SK-N-MC (cell line): ENCODE data around the gene RUNX1.

Experiments
- EZH2 ChIP-seq: fragments of 200-600 bp; sonication (generic); IDR thresholded peaks from one replicate; pipeline ENCODE4 v1.6.1; 2017; ENCODE audit warnings: antibody characterized with exemption
- FOXP2 ChIP-seq: optimal IDR thresholded peaks from 2 replicates; pipeline ENCODE3; 2011; ENCODE audit warnings: mild to moderate bottlenecking, moderate library complexity; ENCODE audit not compliant: insufficient read depth; ENCODE audit errors: extremely low read length, control extremely low read depth
- POLR2AphosphoS5 ChIP-seq: IDR thresholded peaks from 2 replicates; pipeline ENCODE4 v1.6.1; 2012; ENCODE audit warnings: mild to moderate bottlenecking, low read depth, low read length, borderline replicate concordance

GRCh38 chr21:34825101-34825500, 224.0 kb downstream of the RUNX1 start:
- TF ChIP-seq EZH2 (no peak), POLR2AphosphoS5 (no peak), FOXP2 (no peak)
